WERI-Rb-1 (cell line): ENCODE results near the gene RNF208.

Experiments
- DNase-seq: peaks from one replicate; pipeline ENCODE4 v3.0.0-alpha.2; 2020
- H3K27ac ChIP-seq: fragments of 250-450 bp; sonication (Bioruptor Pico); 2 replicates; pipeline ENCODE4 v1.5.1; 2020; ENCODE audit warnings: mild to moderate bottlenecking, moderate library complexity
- H3K27me3 ChIP-seq: fragments of 250-450 bp; sonication (Bioruptor Pico); 2 replicates; pipeline ENCODE4 v1.5.1; 2021; ENCODE audit warnings: mild to moderate bottlenecking, low read depth, moderate library complexity; ENCODE audit not compliant: insufficient read depth, severe bottlenecking
- H3K36me3 ChIP-seq: fragments of 250-450 bp; sonication (Bioruptor Pico); 2 replicates; pipeline ENCODE4 v1.5.1; 2020; ENCODE audit warnings: mild to moderate bottlenecking, moderate library complexity
- H3K4me3 ChIP-seq: 2 replicates; pipeline ENCODE4 v1.5.1; 2011; ENCODE audit warnings: low read depth, mild to moderate bottlenecking, control low read depth, low read length
- H3K9me3 ChIP-seq: fragments of 250-450 bp; sonication (Bioruptor Pico); 2 replicates; pipeline ENCODE4 v1.5.1; 2021; ENCODE audit warnings: mild to moderate bottlenecking, moderate library complexity; ENCODE audit not compliant: severe bottlenecking
- TF ChIP-seq, protein P1 (sequence below): IDR thresholded peaks from 2 replicates; pipeline ENCODE4 v1.5.1; 2011; ENCODE audit warnings: low read depth, mild to moderate bottlenecking, control low read depth, inconsistent platforms, low read length

Gene RNF208

DNA sequence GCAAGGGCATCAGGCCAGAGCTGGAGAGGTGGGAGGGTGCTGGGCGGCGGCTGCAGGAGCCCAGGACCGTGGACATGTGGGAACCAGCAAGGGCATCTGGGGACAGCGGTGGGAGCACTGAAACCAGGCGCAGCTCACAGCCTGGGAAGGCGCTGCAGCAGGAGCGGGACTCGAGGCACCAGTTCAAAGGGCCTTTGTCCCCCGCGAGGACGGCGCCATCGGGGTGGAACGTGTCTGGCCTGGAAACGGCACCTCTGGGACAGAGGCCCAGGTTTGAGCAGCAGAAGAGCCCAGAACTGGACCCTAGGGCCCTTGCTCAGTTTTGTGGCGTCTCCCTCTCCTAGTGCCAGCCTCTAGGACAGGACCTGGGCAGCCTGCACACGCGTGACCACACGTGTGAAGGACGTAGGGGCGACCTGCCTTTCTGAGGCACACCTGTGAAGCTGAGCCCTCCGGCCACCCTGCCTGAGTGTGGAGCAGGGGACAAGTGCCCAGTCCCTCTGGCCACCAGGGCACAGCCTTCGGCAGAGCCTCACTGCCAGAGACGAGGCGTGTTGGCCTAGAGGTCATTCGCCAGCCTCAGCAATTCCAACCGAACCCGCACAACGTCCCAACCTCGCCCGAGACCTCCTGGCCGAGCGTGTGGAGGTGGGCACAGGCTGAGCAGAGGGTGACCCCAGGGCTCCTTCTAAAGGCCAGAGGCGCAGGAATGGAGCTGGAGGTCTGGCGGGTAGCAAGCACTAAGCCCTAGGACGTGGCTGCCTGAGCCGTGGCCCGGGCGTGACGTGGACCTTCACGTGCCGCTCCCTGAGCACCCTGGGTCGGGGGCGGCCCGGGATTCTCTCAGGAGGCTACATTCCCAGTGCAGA is 48.0 kb downstream of the RNF208 start:
- Histone ChIP-seq H3K4me3 (no peak overlapping the region), H3K27ac (no peak overlapping the region), H3K36me3 (no peaks in the 10 kb centered on the region), H3K9me3 (no peaks in the 10 kb centered on the region), H3K27me3 (no peaks in the 10 kb centered on the region)
- TF ChIP-seq, protein P1, sequence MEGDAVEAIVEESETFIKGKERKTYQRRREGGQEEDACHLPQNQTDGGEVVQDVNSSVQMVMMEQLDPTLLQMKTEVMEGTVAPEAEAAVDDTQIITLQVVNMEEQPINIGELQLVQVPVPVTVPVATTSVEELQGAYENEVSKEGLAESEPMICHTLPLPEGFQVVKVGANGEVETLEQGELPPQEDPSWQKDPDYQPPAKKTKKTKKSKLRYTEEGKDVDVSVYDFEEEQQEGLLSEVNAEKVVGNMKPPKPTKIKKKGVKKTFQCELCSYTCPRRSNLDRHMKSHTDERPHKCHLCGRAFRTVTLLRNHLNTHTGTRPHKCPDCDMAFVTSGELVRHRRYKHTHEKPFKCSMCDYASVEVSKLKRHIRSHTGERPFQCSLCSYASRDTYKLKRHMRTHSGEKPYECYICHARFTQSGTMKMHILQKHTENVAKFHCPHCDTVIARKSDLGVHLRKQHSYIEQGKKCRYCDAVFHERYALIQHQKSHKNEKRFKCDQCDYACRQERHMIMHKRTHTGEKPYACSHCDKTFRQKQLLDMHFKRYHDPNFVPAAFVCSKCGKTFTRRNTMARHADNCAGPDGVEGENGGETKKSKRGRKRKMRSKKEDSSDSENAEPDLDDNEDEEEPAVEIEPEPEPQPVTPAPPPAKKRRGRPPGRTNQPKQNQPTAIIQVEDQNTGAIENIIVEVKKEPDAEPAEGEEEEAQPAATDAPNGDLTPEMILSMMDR, result no peak
- no peak for DNase-seq

DNA sequence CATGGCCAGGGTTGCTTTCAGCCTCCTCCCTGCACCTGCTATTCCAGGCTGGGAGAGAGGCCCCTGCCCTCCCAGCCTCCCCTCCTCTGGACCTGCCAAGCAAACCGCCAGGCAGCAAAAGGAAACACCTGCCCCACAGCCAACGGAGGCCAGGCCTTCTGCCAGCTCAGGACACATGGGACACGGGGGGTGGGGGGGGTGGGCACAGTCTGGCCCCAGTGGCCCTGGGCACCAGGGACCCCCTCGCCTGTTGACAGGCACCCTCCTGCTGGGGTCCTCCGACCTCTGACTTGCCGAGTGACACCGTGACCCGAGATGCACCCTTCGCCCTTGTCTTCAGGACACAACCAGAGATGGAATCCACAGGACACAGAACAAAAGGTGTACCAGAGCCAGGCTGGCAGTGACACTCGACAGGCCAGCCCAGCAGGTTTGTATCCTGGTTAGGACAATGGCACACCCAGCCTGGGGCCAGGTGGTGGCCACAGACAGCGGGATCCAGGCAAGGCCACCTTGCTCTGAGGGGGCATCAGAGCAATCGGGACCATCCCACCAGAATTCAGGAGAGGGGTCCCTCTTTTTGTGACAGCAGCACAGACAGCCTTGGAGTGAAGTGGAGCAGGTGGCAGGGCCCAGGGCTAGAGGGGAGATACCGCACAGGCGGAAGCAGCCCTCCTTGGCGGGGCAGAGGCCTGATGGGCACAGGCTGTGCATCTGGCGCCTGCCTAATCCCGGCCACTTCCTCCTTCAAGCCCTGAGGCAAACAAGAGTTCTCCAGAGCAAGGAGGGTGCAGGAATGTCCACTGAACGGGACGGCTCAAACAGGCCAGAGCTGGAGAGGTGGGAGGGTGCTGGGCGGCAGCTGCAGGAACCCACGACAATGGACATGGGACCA is 48.9 kb downstream of the RNF208 start:
- H3K4me3 ChIP-seq, result no peak overlapping the region
- no peaks in the 10 kb centered on the region for H3K9me3 ChIP-seq
- H3K27ac ChIP-seq, result no peak overlapping the region
- TF ChIP-seq, protein P1, result no peak
- no peaks in the 10 kb centered on the region for H3K36me3 ChIP-seq
- no peaks in the 10 kb centered on the region for H3K27me3 ChIP-seq
- no peak for DNase-seq

DNA sequence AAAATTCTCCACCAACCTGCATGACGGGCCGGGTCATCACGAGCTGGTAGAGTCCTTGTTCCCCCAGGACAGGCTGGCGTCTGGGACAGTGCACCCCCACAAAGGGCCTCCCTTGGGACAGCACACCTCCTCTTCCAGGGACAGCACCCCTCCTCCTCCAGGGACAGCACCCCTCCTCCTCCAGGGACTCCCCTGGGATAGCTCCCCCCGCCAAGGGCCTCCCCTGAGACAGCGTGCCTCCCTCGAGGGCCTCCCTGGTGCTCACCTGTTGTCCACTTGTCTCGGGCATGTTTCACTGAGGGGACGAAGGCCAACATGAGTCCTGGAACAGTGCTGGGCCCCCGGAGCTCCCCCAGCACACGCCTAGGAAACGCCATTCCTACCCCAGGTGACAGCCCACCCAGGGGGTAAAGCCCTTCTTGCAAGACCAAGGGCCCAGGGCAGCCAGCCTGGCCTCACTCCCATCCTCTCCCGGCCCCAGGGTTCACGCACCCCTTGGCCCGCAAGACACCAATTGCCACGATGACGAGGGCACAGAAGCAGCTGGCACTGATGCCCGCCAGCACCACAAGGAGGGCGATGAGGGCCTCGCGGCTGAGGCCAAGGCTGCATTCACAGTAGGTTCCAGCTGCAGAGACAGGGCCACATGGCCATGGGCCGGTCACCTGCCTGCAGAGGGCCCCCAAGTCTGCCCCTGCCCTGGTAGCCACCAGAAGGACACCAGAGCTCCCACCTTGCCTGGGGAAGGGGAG is 50.7 kb downstream of the RNF208 start:
- Histone ChIP-seq H3K4me3 (no peak overlapping the region), H3K27me3 (no peaks in the 10 kb centered on the region), H3K36me3 (no peaks in the 10 kb centered on the region), H3K27ac (no peak overlapping the region), H3K9me3 (no peaks in the 10 kb centered on the region)
- no peak for DNase-seq
- TF ChIP-seq, protein P1, result no peak

GRCh38 chr9:137170486-137171148 is 51.4 kb downstream of the RNF208 start:
- TF ChIP-seq, protein P1, result no peak
- no peaks in the 10 kb centered on the region for H3K36me3 ChIP-seq
- H3K9me3 ChIP-seq, result no peaks in the 10 kb centered on the region
- no peak for DNase-seq
- H3K27me3 ChIP-seq, result no peaks in the 10 kb centered on the region
- no peak overlapping the region for H3K27ac ChIP-seq
- H3K4me3 ChIP-seq, result no peak overlapping the region
